Fibroblast of lung (primary cell): ENCODE results near the gene RHOT1. TPM values are rescaled to one million over a fixed set of nuclear protein-coding genes. Genes with fewer than 3 reads are reported as not detected.

Experiments
- DNase-seq, 2 donors: peaks; one replicate each; pipeline versions ENCODE4 v3.0.0 to v3.0.0-alpha.2; 2010; ENCODE audit warnings: low read depth in 2 of 2
- H2AFZ ChIP-seq: 2 replicates; pipeline ENCODE4 v1.5.1; 2012; ENCODE audit warnings: low read length, control low read depth, inconsistent platforms
- H3K27ac ChIP-seq: 2 replicates; pipeline ENCODE4 v1.5.1; 2011; ENCODE audit warnings: low read length, control low read depth; ENCODE audit not compliant: insufficient read depth
- H3K27me3 ChIP-seq: 2 replicates; pipeline ENCODE4 v1.5.1; 2011; ENCODE audit warnings: mild to moderate bottlenecking, low read length; ENCODE audit not compliant: control insufficient read depth, insufficient read depth
- H3K36me3 ChIP-seq: 2 replicates; pipeline ENCODE4 v1.5.1; 2011; ENCODE audit warnings: low read length; ENCODE audit not compliant: control insufficient read depth, insufficient read depth
- H3K4me1 ChIP-seq: 2 replicates; pipeline ENCODE4 v1.5.1; 2011; ENCODE audit warnings: low read length; ENCODE audit not compliant: control insufficient read depth, insufficient read depth; ENCODE audit errors: extremely low read depth
- H3K4me2 ChIP-seq: 2 replicates; pipeline ENCODE4 v1.5.1; 2011; ENCODE audit warnings: low read length, control low read depth; ENCODE audit not compliant: insufficient read depth; ENCODE audit errors: extremely low read depth
- H3K4me3 ChIP-seq, 4 experiments: fragments of 200-600 bp in 1 of 4; sonication (generic) in 1 of 4; replicated peaks in 1 of 4; 2 replicates each; pipeline ENCODE4 v1.5.1; 2011 to 2016; ENCODE audit warnings: low read length in 4 of 4, low read depth in 3 of 4, mild to moderate bottlenecking in 3 of 4, control low read depth in 2 of 4, inconsistent platforms in 1 of 4, mixed read lengths in 1 of 4; ENCODE audit not compliant: insufficient read depth in 1 of 4; ENCODE audit errors: control extremely low read depth in 1 of 4
- H3K79me2 ChIP-seq: 2 replicates; pipeline ENCODE4 v1.5.1; 2012; ENCODE audit warnings: mild to moderate bottlenecking, low read length, inconsistent platforms; ENCODE audit not compliant: control insufficient read depth, insufficient read depth
- H3K9ac ChIP-seq: 2 replicates; pipeline ENCODE4 v1.5.1; 2011; ENCODE audit warnings: mild to moderate bottlenecking, low read length, control low read depth; ENCODE audit not compliant: insufficient read depth
- H3K9me3 ChIP-seq: 2 replicates; pipeline ENCODE4 v1.5.1; 2012; ENCODE audit warnings: low read depth, low read length; ENCODE audit not compliant: control insufficient read depth, insufficient read depth
- H4K20me1 ChIP-seq: 2 replicates; pipeline ENCODE4 v1.5.1; 2011; ENCODE audit warnings: low read length; ENCODE audit not compliant: control insufficient read depth, insufficient read depth; ENCODE audit errors: extremely low read depth
- EZH2 ChIP-seq: IDR thresholded peaks from 2 replicates; pipeline ENCODE4 v1.5.1; 2012; ENCODE audit warnings: low read length, control low read depth, mild to moderate bottlenecking; ENCODE audit errors: missing control alignments
- polyA plus RNA-seq, 2 donors: library from polyadenylated mRNA; depleted of rRNA in 1 of 2; stranded (reverse) in 1 of 2; unstranded in 1 of 2; fragments of >200 nt; gene quantifications; 2 replicates each; pipeline ENCODE4 v1.2.1, GENCODE V29; 2011 to 2012; ENCODE audit warnings: missing spikeins in 1 of 2
- total RNA-seq: library from RNA; depleted of rRNA; stranded (reverse); fragments of >200 nt; gene quantifications from 2 replicates; pipeline ENCODE4 v1.2.1, GENCODE V29; 2014
- TF ChIP-seq, protein P1 (sequence below), 2 donors: IDR thresholded peaks in 1 of 2; conservative IDR thresholded peaks in 1 of 2; 1 replicate in 1 of 2; 2 replicates in 1 of 2; pipeline ENCODE4 v1.5.1; 2011 to 2012; ENCODE audit warnings: low read length in 2 of 2, control low read depth in 1 of 2, inconsistent platforms in 1 of 2, low read depth in 1 of 2, mild to moderate bottlenecking in 1 of 2

Gene RHOT1
- total and polyA plus RNA-seq, 2 donors (not counting 1 experiment from before 2014, with no cell fraction given), result 45.6 to 58.8 TPM

DNA sequence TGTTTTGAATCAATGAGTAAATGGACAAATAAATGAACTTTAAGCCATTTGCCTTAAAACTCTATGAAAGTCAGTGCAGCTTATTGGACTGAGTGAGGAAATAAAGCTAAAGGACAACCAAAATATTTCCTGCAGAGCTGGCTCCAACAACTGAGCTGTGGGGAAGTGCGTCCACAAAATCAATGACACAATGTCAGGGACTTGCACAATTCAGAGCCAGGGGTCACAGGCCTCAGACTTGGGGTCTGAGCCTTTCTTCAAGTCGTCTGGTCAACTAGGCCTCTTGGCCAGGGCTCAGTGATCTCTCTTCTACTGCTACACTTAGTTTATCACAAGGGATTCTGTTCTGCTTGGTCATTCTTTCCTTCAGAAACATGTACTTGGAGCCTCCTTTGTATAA, 97.2 kb downstream of the RHOT1 start:
- H3K9ac ChIP-seq, result no peak overlapping the region
- no peak overlapping the region for H3K4me2 ChIP-seq
- H2AFZ ChIP-seq, result no peak overlapping the region
- no peaks in the 10 kb centered on the region for H3K27me3 ChIP-seq
- H3K79me2 ChIP-seq, result no peaks in the 10 kb centered on the region
- H3K27ac ChIP-seq, result no peak overlapping the region
- H4K20me1 ChIP-seq, result no peaks in the 10 kb centered on the region
- H3K9me3 ChIP-seq, result no peaks in the 10 kb centered on the region
- peak in 1 of 2 donors; percentile 4 for DNase-seq
- TF ChIP-seq, protein P1, sequence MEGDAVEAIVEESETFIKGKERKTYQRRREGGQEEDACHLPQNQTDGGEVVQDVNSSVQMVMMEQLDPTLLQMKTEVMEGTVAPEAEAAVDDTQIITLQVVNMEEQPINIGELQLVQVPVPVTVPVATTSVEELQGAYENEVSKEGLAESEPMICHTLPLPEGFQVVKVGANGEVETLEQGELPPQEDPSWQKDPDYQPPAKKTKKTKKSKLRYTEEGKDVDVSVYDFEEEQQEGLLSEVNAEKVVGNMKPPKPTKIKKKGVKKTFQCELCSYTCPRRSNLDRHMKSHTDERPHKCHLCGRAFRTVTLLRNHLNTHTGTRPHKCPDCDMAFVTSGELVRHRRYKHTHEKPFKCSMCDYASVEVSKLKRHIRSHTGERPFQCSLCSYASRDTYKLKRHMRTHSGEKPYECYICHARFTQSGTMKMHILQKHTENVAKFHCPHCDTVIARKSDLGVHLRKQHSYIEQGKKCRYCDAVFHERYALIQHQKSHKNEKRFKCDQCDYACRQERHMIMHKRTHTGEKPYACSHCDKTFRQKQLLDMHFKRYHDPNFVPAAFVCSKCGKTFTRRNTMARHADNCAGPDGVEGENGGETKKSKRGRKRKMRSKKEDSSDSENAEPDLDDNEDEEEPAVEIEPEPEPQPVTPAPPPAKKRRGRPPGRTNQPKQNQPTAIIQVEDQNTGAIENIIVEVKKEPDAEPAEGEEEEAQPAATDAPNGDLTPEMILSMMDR (conservative IDR thresholded peaks at IDR 0.05 in 1 of 2, IDR thresholded peaks at IDR 0.05 in 1 of 2; ENCODE audit: low read depth in 1 of 2, low read length in 2 of 2), result no peak
- TF ChIP-seq EZH2, result no peak
- H3K4me1 ChIP-seq, result no peaks in the 10 kb centered on the region
- no peaks in the 10 kb centered on the region for H3K36me3 ChIP-seq
- H3K4me3 ChIP-seq, result no peak overlapping the region

DNA sequence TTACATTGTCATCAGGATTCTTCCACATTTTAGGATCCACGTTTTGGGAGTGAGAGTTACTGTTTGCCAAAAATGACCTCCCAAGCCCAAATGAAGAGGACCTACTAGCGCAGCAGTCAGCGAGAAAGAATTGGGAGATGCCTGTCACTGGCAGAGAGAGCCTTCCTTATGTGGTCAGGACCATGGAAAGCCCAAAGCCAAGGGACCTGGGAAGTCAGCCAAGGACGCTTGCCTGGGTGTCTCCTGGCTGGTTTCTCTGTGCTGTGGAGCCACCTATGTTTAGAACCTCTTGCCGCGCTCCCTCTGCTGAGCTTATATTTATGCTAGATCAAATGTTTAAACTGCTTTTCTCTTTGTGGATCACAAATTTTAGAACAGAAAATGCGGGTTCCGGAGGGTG, 98.4 kb downstream of the RHOT1 start:
- Histone ChIP-seq H3K36me3 (no peaks in the 10 kb centered on the region), H3K4me1 (no peaks in the 10 kb centered on the region)

DNA sequence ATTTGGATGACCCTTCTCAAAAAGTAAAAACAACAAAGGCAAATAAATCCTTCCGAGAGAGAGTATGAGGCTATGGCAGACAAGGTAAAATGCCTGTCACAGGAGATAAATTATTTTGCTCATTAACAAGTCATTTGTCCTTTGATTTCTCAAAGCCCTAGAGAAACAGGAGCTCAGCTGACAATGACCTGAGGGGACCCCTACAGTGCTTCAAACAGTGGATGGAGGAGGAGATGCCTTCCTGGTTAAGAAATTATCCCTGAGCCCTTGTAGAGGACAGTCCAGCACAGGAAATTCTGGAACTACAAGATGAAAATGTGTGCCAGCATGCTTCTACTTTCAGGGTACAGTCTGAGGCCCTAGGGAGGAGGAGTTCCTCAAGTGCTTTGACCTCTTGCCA, 99.3 kb downstream of the RHOT1 start:
- Histone ChIP-seq H4K20me1 (no peaks in the 10 kb centered on the region), H3K9ac (no peak overlapping the region), H3K27ac (no peak overlapping the region), H3K9me3 (no peaks in the 10 kb centered on the region), H3K27me3 (no peaks in the 10 kb centered on the region), H3K4me2 (no peak overlapping the region), H3K4me3 (no peak overlapping the region), H2AFZ (no peak overlapping the region), H3K79me2 (no peaks in the 10 kb centered on the region), H3K4me1 (no peaks in the 10 kb centered on the region), H3K36me3 (no peaks in the 10 kb centered on the region)
- DNase-seq, result no peak
- TF ChIP-seq, protein P1 (conservative IDR thresholded peaks at IDR 0.05 in 1 of 2, IDR thresholded peaks at IDR 0.05 in 1 of 2; ENCODE audit: low read depth in 1 of 2, low read length in 2 of 2), result no peak
- TF ChIP-seq EZH2, result no peak

More for the DNA sequence above, 98.4 kb downstream of the RHOT1 start:
- H3K9me3 ChIP-seq, result no peaks in the 10 kb centered on the region
- H3K27ac ChIP-seq, result no peak overlapping the region
- no peak overlapping the region for H3K4me3 ChIP-seq
- no peaks in the 10 kb centered on the region for H4K20me1 ChIP-seq
- TF ChIP-seq, protein P1 (conservative IDR thresholded peaks at IDR 0.05 in 1 of 2, IDR thresholded peaks at IDR 0.05 in 1 of 2; ENCODE audit: low read depth in 1 of 2, low read length in 2 of 2), result no peak
- TF ChIP-seq EZH2, result no peak
- H3K79me2 ChIP-seq, result no peaks in the 10 kb centered on the region
- no peaks in the 10 kb centered on the region for H3K27me3 ChIP-seq
- peak; percentile 25 to 32 for DNase-seq
- no peak overlapping the region for H3K4me2 ChIP-seq
- H2AFZ ChIP-seq, result no peak overlapping the region
- H3K9ac ChIP-seq, result no peak overlapping the region
